Liver (tissue), 9 donors: ENCODE data around the gene GTF2E1. TPM values are rescaled to one million over a fixed set of nuclear protein-coding genes. Genes with fewer than 3 reads are reported as not detected.
"Not testable (repeated sequence)": the region's sequence is repeated elsewhere in the genome, so short reads cannot be mapped to it uniquely, and the experiment has no call there.

Source experiments
- DNase-seq: peaks from one replicate; pipeline ENCODE4 v3.0.0-alpha.2; 2017; ENCODE audit warnings: low spot score
- H3K27ac ChIP-seq, 2 donors: one replicate each; pipeline ENCODE4 v1.7.0; 2013; ENCODE audit warnings: inconsistent platforms in 2 of 2, low read length in 2 of 2, control low read depth in 1 of 2, low read depth in 1 of 2, mild to moderate bottlenecking in 1 of 2
- H3K27me3 ChIP-seq, 4 donors: one replicate each; pipeline versions ENCODE4 v1.6.1 to v1.7.0; 2013; ENCODE audit warnings: low read length in 3 of 4, inconsistent platforms in 1 of 4, mild to moderate bottlenecking in 1 of 4, moderate library complexity in 1 of 4; ENCODE audit not compliant: control insufficient read depth in 4 of 4, insufficient read depth in 4 of 4
- H3K36me3 ChIP-seq, 4 donors: one replicate each; pipeline versions ENCODE4 v1.6.1 to v1.7.0; 2013; ENCODE audit warnings: low read length in 3 of 4, mild to moderate bottlenecking in 3 of 4, low read depth in 1 of 4, moderate library complexity in 1 of 4; ENCODE audit not compliant: control insufficient read depth in 4 of 4, insufficient read depth in 3 of 4
- H3K4me1 ChIP-seq, 4 donors: one replicate each; pipeline versions ENCODE4 v1.6.1 to v1.7.0; 2013; ENCODE audit warnings: low read length in 3 of 4, mild to moderate bottlenecking in 3 of 4, moderate library complexity in 1 of 4; ENCODE audit not compliant: control insufficient read depth in 4 of 4, insufficient read depth in 4 of 4
- H3K4me3 ChIP-seq, 3 donors: one replicate each; pipeline versions ENCODE4 v1.6.1 to v1.7.0; 2013; ENCODE audit warnings: low read length in 3 of 3, control low read depth in 1 of 3, low read depth in 1 of 3, mild to moderate bottlenecking in 1 of 3
- H3K9ac ChIP-seq, 2 donors: one replicate each; pipeline ENCODE4 v1.7.0; 2013; ENCODE audit warnings: low read length in 2 of 2, mild to moderate bottlenecking in 2 of 2, moderate library complexity in 2 of 2, control low read depth in 1 of 2, low read depth in 1 of 2
- H3K9me3 ChIP-seq, 4 donors: one replicate each; pipeline versions ENCODE4 v1.6.1 to v1.7.0; 2013; ENCODE audit warnings: low read length in 3 of 4; ENCODE audit not compliant: control insufficient read depth in 4 of 4
- CTCF ChIP-seq: fragments of 150-350 bp; IDR thresholded peaks from 2 replicates; pipeline ENCODE4 v1.5.1; 2017; ENCODE audit warnings: improper control_type of control experiment, low read depth, low read length; ENCODE audit not compliant: missing input control
- EGR1 ChIP-seq, 2 donors: IDR thresholded peaks; 2 replicates each; pipeline ENCODE4 v1.6.1; 2016 to 2018; ENCODE audit warnings: antibody characterized with exemption in 2 of 2, low read depth in 2 of 2
- FOXA1 ChIP-seq: IDR thresholded peaks from 2 replicates; pipeline ENCODE4 v1.6.1; 2016; ENCODE audit warnings: antibody characterized with exemption
- FOXA2 ChIP-seq: IDR thresholded peaks from 2 replicates; pipeline ENCODE4 v1.6.1; 2016; ENCODE audit warnings: antibody characterized with exemption
- GABPA ChIP-seq, 2 donors: IDR thresholded peaks in 1 of 2; conservative IDR thresholded peaks in 1 of 2; 2 replicates each; pipeline ENCODE4 v1.6.1; 2016; ENCODE audit warnings: antibody characterized with exemption in 2 of 2, mild to moderate bottlenecking in 1 of 2, moderate library complexity in 1 of 2
- HNF4A ChIP-seq, 2 donors: conservative IDR thresholded peaks; 2 replicates each; pipeline ENCODE4 v1.6.1; 2016; ENCODE audit warnings: antibody characterized with exemption in 2 of 2, mild to moderate bottlenecking in 2 of 2
- HNF4G ChIP-seq: IDR thresholded peaks from 2 replicates; pipeline ENCODE4 v1.6.1; 2016; ENCODE audit warnings: antibody characterized with exemption
- JUND ChIP-seq, 2 donors: IDR thresholded peaks; 2 replicates each; pipeline ENCODE4 v1.6.1; 2016; ENCODE audit warnings: antibody characterized with exemption in 2 of 2
- MAX ChIP-seq: IDR thresholded peaks from 2 replicates; pipeline ENCODE4 v1.6.1; 2016; ENCODE audit warnings: antibody characterized with exemption
- NR2F2 ChIP-seq: IDR thresholded peaks from 2 replicates; pipeline ENCODE4 v1.6.1; 2016; ENCODE audit warnings: antibody characterized with exemption
- RAD21 ChIP-seq, 2 donors: IDR thresholded peaks; 2 replicates each; pipeline ENCODE4 v1.6.1; 2016; ENCODE audit warnings: antibody characterized with exemption in 2 of 2, mild to moderate bottlenecking in 2 of 2
- RXRA ChIP-seq, 2 donors: IDR thresholded peaks; 2 replicates each; pipeline ENCODE4 v1.6.1; 2017 to 2018; ENCODE audit warnings: antibody characterized with exemption in 2 of 2, mild to moderate bottlenecking in 1 of 2
- SP1 ChIP-seq: IDR thresholded peaks from 2 replicates; pipeline ENCODE4 v1.6.1; 2018; ENCODE audit warnings: antibody characterized with exemption, mild to moderate bottlenecking
- TAF1 ChIP-seq: conservative IDR thresholded peaks from 2 replicates; pipeline ENCODE4 v1.6.1; 2016; ENCODE audit warnings: antibody characterized with exemption, mild to moderate bottlenecking
- YY1 ChIP-seq: IDR thresholded peaks from 2 replicates; pipeline ENCODE4 v1.6.1; 2016; ENCODE audit warnings: antibody characterized with exemption, mild to moderate bottlenecking
- WGBS: extraction: QIAGEN DNeasy Blood & Tissue Kit; methylation state at CpG from one replicate; pipeline ENCODE4 v1.1.7; 2013; 5-methylcytosine and 5-hydroxymethylcytosine counted together
- polyA plus RNA-seq, 2 donors: library from polyadenylated mRNA; stranded (reverse) in 1 of 2; unstranded in 1 of 2; fragments of 200-250 nt in 1 of 2; fragments of >200 nt in 1 of 2; fragmentation: Nextera tagmentation in 1 of 2; extraction: Ambion mirVana in 1 of 2; gene quantifications; one replicate each; pipeline versions ENCODE4 v1.2.1 to v1.2.3, GENCODE V29; 2013 to 2015
- total RNA-seq, 2 donors: library from RNA; depleted of rRNA; stranded (reverse); fragments of >200 nt; gene quantifications; one replicate each; pipeline ENCODE4 v1.2.3, GENCODE V29; 2014
- TF ChIP-seq, protein P1 (sequence below): IDR thresholded peaks from 2 replicates; pipeline ENCODE4 v1.6.1; 2016; ENCODE audit warnings: antibody characterized with exemption, mild to moderate bottlenecking
- TF ChIP-seq, protein P2 (sequence below): IDR thresholded peaks from 2 replicates; pipeline ENCODE4 v1.6.1; 2016; ENCODE audit warnings: antibody characterized with exemption
- TF ChIP-seq, protein P3 (sequence below): IDR thresholded peaks from 2 replicates; pipeline ENCODE4 v1.6.1; 2016; ENCODE audit warnings: antibody characterized with exemption
- donor health status: healthy.
- donor health status: healthy.
- donor health status: healthy.
- donor health status: healthy.
- donor health status: healthy.

GTF2E1 gene
- total and polyA plus RNA-seq, 4 donors = 2.3 to 9.5 (median 3.9) TPM

DNA sequence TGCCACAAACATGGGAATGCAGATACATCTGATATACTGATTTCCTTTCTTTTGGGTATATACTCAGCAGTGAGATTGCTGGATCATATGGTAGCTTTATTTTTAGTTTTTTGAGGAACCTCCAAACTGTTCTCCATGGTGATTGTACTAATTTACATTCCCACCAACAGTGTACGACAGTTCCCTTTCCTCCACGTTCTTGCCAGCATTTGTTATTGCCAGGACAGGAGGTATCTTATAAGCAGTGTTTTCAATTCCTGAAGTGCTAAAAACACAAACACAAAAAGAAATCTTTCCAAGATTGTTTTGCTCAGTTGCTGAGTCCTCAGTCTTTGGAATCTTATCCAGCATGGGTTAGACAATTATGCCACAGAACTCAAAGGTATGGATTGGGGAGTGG, 13.5 kb downstream of the GTF2E1 start:
- no peak overlapping the region for H3K9ac ChIP-seq
- H3K36me3 ChIP-seq = peaks cover 0 to 5% (median 3%) of the 10 kb centered on the region in 4 donors
- no peak overlapping the region for H3K4me3 ChIP-seq
- TF ChIP-seq, protein P1, sequence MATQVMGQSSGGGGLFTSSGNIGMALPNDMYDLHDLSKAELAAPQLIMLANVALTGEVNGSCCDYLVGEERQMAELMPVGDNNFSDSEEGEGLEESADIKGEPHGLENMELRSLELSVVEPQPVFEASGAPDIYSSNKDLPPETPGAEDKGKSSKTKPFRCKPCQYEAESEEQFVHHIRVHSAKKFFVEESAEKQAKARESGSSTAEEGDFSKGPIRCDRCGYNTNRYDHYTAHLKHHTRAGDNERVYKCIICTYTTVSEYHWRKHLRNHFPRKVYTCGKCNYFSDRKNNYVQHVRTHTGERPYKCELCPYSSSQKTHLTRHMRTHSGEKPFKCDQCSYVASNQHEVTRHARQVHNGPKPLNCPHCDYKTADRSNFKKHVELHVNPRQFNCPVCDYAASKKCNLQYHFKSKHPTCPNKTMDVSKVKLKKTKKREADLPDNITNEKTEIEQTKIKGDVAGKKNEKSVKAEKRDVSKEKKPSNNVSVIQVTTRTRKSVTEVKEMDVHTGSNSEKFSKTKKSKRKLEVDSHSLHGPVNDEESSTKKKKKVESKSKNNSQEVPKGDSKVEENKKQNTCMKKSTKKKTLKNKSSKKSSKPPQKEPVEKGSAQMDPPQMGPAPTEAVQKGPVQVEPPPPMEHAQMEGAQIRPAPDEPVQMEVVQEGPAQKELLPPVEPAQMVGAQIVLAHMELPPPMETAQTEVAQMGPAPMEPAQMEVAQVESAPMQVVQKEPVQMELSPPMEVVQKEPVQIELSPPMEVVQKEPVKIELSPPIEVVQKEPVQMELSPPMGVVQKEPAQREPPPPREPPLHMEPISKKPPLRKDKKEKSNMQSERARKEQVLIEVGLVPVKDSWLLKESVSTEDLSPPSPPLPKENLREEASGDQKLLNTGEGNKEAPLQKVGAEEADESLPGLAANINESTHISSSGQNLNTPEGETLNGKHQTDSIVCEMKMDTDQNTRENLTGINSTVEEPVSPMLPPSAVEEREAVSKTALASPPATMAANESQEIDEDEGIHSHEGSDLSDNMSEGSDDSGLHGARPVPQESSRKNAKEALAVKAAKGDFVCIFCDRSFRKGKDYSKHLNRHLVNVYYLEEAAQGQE = no peak
- TF ChIP-seq YY1 (no peak), SP1 (no peak), JUND (IDR thresholded peaks at IDR 0.05) (no peak), FOXA1 (no peak), EGR1 (IDR thresholded peaks at IDR 0.05; ENCODE audit: low read depth in 2 of 2) (no peak), RAD21 (IDR thresholded peaks at IDR 0.05) (no peak), RXRA (IDR thresholded peaks at IDR 0.05) (no peak), HNF4A (conservative IDR thresholded peaks at IDR 0.05) (no peak), NR2F2 (no peak), GABPA (IDR thresholded peaks at IDR 0.05 in 1 of 2, conservative IDR thresholded peaks at IDR 0.05 in 1 of 2) (no peak), MAX (no peak), TAF1 (no peak), FOXA2 (no peak), CTCF (no peak), HNF4G (no peak)
- TF ChIP-seq, protein P2, sequence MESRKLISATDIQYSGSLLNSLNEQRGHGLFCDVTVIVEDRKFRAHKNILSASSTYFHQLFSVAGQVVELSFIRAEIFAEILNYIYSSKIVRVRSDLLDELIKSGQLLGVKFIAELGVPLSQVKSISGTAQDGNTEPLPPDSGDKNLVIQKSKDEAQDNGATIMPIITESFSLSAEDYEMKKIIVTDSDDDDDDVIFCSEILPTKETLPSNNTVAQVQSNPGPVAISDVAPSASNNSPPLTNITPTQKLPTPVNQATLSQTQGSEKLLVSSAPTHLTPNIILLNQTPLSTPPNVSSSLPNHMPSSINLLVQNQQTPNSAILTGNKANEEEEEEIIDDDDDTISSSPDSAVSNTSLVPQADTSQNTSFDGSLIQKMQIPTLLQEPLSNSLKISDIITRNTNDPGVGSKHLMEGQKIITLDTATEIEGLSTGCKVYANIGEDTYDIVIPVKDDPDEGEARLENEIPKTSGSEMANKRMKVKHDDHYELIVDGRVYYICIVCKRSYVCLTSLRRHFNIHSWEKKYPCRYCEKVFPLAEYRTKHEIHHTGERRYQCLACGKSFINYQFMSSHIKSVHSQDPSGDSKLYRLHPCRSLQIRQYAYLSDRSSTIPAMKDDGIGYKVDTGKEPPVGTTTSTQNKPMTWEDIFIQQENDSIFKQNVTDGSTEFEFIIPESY = no peak
- TF ChIP-seq, protein P3, sequence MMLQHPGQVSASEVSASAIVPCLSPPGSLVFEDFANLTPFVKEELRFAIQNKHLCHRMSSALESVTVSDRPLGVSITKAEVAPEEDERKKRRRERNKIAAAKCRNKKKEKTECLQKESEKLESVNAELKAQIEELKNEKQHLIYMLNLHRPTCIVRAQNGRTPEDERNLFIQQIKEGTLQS = no peak
- no peaks in the 10 kb centered on the region for H3K9me3 ChIP-seq
- 86% methylated on average over 2 of the region's 2 CpGs for WGBS
- H3K27me3 ChIP-seq = no peaks in the 10 kb centered on the region
- DNase-seq = no peak
- no peaks in the 10 kb centered on the region for H3K4me1 ChIP-seq
- no peak overlapping the region for H3K27ac ChIP-seq

- 96% methylated on average over 4 of the region's 4 CpGs for WGBS
- not testable (repeated sequence) for H3K36me3 ChIP-seq, H3K4me3 ChIP-seq
These were observed 16.0 kb downstream of the GTF2E1 start for GRCh38 chr3:120758551-120758950.

More at GRCh38 chr3:120758551-120758950, 16.0 kb downstream of the GTF2E1 start:
- H3K9ac ChIP-seq, H3K9me3 ChIP-seq, DNase-seq, H3K27me3 ChIP-seq, H3K27ac ChIP-seq, H3K4me1 ChIP-seq: not testable (repeated sequence)
